ENCODE measurements around the gene SERPINA1. TPM values are rescaled to one million over a fixed set of nuclear protein-coding genes. Genes with fewer than 3 reads are reported as not detected.

SERPINA1 gene
- total RNA-seq, 1 experiment from 2014 or later, result not detected

DNA sequence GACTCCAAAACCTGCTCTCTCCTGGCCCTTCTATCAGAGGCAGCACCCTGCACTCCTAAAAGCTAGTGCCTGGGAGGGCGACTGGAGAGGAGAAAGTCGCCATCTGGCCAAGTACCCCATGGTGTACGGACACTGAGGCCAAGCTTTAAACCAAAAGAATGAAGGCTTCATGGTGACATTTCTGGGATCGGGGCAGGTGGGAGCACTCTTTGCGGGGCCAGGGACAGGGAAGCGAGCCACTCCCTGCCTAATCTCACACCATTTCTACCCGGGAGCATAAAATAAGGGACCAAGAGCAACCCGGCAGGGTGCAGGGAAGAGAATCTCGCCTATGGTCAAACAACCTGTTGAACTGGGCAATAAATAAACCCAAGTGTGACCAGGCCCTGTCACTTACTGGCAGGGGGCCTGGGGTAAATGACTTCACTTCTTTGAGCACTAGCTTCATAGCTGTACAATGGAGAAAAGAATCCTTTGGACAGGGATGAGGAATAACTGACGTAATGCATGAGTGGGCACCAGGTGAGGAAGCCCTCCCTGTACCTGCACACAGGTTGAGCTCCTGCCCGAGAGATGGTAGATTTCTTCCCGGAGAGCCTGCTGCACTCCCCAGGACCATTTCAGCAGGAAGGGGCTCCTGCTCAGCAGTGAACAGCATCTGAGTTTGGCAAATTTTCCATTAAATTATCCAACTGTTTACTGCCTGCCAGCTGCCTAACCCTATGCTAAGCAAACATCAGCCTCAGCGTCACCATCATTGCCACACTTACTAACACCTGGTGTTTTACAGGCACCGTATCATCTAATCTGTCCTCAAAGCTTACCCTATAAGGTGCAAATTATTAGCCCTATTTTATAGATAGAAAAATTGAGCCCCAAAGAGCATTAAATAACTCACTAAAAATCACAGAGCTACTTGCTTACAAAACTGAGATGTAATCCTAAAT lies 2.0 kb downstream of the SERPINA1 start:
- H3K27me3 ChIP-seq (ENCODE audit: insufficient read depth, low read length), result no peaks in the 10 kb centered on the region
- DNase-seq, result no peak
- WGBS (ENCODE audit: extremely low coverage, insufficient read length, low lambda C conversion rate), result no CpG with 5 or more reads among the region's 14 CpGs
- H3K4me2 ChIP-seq (ENCODE audit: insufficient read depth, insufficient read length, low read length), result no peak overlapping the region
- H2BK12ac ChIP-seq (ENCODE audit: insufficient read length, low read depth, low read length), result no peak overlapping the region
- no peaks in the 10 kb centered on the region for H3K9me3 ChIP-seq (ENCODE audit: control insufficient read depth, low read depth, low read length)
- H3K79me1 ChIP-seq (ENCODE audit: insufficient read depth, low read depth, low read length, poor library complexity, severe bottlenecking), result no peaks in the 10 kb centered on the region
- no peaks in the 10 kb centered on the region for H3K36me3 Mint-ChIP-seq (ENCODE audit: insufficient read depth in 1 of 3, low read depth in 3 of 3)
- H4K8ac ChIP-seq (replicated peaks; ENCODE audit: insufficient read length, low read depth, low read length), result no peak overlapping the region
- H3K27ac Mint-ChIP-seq, result no peak overlapping the region
- TF ChIP-seq, protein P1, sequence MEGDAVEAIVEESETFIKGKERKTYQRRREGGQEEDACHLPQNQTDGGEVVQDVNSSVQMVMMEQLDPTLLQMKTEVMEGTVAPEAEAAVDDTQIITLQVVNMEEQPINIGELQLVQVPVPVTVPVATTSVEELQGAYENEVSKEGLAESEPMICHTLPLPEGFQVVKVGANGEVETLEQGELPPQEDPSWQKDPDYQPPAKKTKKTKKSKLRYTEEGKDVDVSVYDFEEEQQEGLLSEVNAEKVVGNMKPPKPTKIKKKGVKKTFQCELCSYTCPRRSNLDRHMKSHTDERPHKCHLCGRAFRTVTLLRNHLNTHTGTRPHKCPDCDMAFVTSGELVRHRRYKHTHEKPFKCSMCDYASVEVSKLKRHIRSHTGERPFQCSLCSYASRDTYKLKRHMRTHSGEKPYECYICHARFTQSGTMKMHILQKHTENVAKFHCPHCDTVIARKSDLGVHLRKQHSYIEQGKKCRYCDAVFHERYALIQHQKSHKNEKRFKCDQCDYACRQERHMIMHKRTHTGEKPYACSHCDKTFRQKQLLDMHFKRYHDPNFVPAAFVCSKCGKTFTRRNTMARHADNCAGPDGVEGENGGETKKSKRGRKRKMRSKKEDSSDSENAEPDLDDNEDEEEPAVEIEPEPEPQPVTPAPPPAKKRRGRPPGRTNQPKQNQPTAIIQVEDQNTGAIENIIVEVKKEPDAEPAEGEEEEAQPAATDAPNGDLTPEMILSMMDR (conservative IDR thresholded peaks at IDR 0.05), result no peak
- no peak overlapping the region for H3K4ac ChIP-seq (ENCODE audit: low read depth, low read length)
- H2BK20ac ChIP-seq (ENCODE audit: low read depth, low read length, poor library complexity, severe bottlenecking), result no peak overlapping the region
- no peaks in the 10 kb centered on the region for H3K23me2 ChIP-seq (ENCODE audit: insufficient read length, low read depth, low read length, poor library complexity, severe bottlenecking)
- no peak overlapping the region; a peak in 1 of 5 replicates for H3K4me3 Mint-ChIP-seq
- H2AK5ac ChIP-seq (ENCODE audit: insufficient read length, low read length), result no peak overlapping the region
- H2BK15ac ChIP-seq (ENCODE audit: low read depth, low read length), result no peak overlapping the region
- H3K9me3 Mint-ChIP-seq, result no peaks in the 10 kb centered on the region
- no peak overlapping the region for H3K18ac ChIP-seq (ENCODE audit: insufficient read length, low read depth, low read length)
- peaks cover 8% of the 10 kb centered on the region for H3K27me3 Mint-ChIP-seq (ENCODE audit: low read depth)
- no peaks in the 10 kb centered on the region for H4K20me1 ChIP-seq (ENCODE audit: control insufficient read depth, insufficient read depth, insufficient read length)
- H3K79me2 ChIP-seq (ENCODE audit: insufficient read depth, low read length), result no peaks in the 10 kb centered on the region
- H3K14ac ChIP-seq (ENCODE audit: insufficient read depth, low read length), result no peak overlapping the region
- H4K91ac ChIP-seq (ENCODE audit: insufficient read length, low read depth, low read length), result no peak overlapping the region
- H3K9ac ChIP-seq (ENCODE audit: extremely low read depth, insufficient read length, low read length), result no peak overlapping the region
- peaks cover 6% of the 10 kb centered on the region; the same call in 1 of the 2 replicates for H3K4me1 ChIP-seq (ENCODE audit: insufficient read depth, low read length)
- peaks cover 30 to 46% of the 10 kb centered on the region in 2 experiments for H3K4me1 Mint-ChIP-seq
- no peak overlapping the region for H3K56ac ChIP-seq (ENCODE audit: insufficient read length, low read depth, low read length)
- no peak overlapping the region for H2AFZ ChIP-seq (ENCODE audit: low read length)
- H3K27ac ChIP-seq (ENCODE audit: insufficient read length, low read depth, low read length), result no peak overlapping the region
- no peak overlapping the region for H3K23ac ChIP-seq (ENCODE audit: insufficient read length, low read depth, low read length)
- no peak overlapping the region for H4K5ac ChIP-seq (ENCODE audit: insufficient read length, low read depth, low read length)
- H2BK120ac ChIP-seq (ENCODE audit: low read depth, low read length, poor library complexity, severe bottlenecking), result no peak overlapping the region
- no peak overlapping the region for H3T11ph ChIP-seq (ENCODE audit: low read length)
- H2BK5ac ChIP-seq (ENCODE audit: insufficient read length, low read length), result no peak overlapping the region

Data from H9 (cell line).